Nephron (organoid): Measurements from ENCODE around the gene NCK2.

Experiments used
- H3K27ac Mint-ChIP-seq, 3 experiments: 2 replicates each; pipeline ENCODE4 v1.8.0; 2020; ENCODE audit warnings: mixed read lengths in 3 of 3, mild to moderate bottlenecking in 2 of 3, moderate library complexity in 1 of 3
- H3K27me3 Mint-ChIP-seq: 2 replicates; pipeline ENCODE4 v1.8.0; 2021; ENCODE audit warnings: low read depth, mild to moderate bottlenecking, moderate library complexity, mixed read lengths
- H3K36me3 Mint-ChIP-seq: 2 replicates; pipeline ENCODE4 v1.8.0; 2020; ENCODE audit warnings: low read depth, mixed read lengths
- H3K4me1 Mint-ChIP-seq: 2 replicates; pipeline ENCODE4 v1.8.0; 2020; ENCODE audit warnings: mixed read lengths
- H3K4me3 Mint-ChIP-seq, 3 experiments: 2 replicates each; pipeline ENCODE4 v1.8.0; 2020; ENCODE audit warnings: mild to moderate bottlenecking in 3 of 3, mixed read lengths in 3 of 3, moderate library complexity in 2 of 3
- H3K9me3 Mint-ChIP-seq: 2 replicates; pipeline ENCODE4 v1.8.0; 2020; ENCODE audit warnings: mixed read lengths
- CTCF ChIP-seq, 3 experiments: fragments of 200-600 bp; sonication (generic); IDR thresholded peaks; one replicate each; pipeline ENCODE4 v1.5.0; 2021; ENCODE audit warnings: antibody characterized with exemption in 3 of 3; ENCODE audit not compliant: unreplicated experiment in 3 of 3

The NCK2 gene

GRCh38 chr2:105852066-105852465 lies 107.4 kb downstream of the NCK2 start:
- H3K36me3 Mint-ChIP-seq: peaks cover 23% of the 10 kb centered on the region
- no peaks in the 10 kb centered on the region for H3K4me1 Mint-ChIP-seq
- no peak for TF ChIP-seq CTCF (IDR thresholded peaks at IDR 0.05; ENCODE audit: unreplicated experiment in 3 of 3)
- H3K27me3 Mint-ChIP-seq: no peaks in the 10 kb centered on the region
- no peaks in the 10 kb centered on the region for H3K9me3 Mint-ChIP-seq
- no peak overlapping the region for H3K27ac Mint-ChIP-seq
- H3K4me3 Mint-ChIP-seq: no peak overlapping the region

GRCh38 chr2:105853354-105854088 lies 108.8 kb downstream of the NCK2 start:
- no peaks in the 10 kb centered on the region for H3K4me1 Mint-ChIP-seq

GRCh38 chr2:105854972-105855371 lies 110.3 kb downstream of the NCK2 start:
- H3K9me3 Mint-ChIP-seq: no peaks in the 10 kb centered on the region
- no peak for TF ChIP-seq CTCF (IDR thresholded peaks at IDR 0.05; ENCODE audit: unreplicated experiment in 3 of 3)
- H3K27me3 Mint-ChIP-seq: no peaks in the 10 kb centered on the region
- H3K27ac Mint-ChIP-seq: no peak overlapping the region
- no peak overlapping the region for H3K4me3 Mint-ChIP-seq
- peaks cover 4% of the 10 kb centered on the region for H3K4me1 Mint-ChIP-seq
- peaks cover 36% of the 10 kb centered on the region for H3K36me3 Mint-ChIP-seq

More at GRCh38 chr2:105853354-105854088, 108.8 kb downstream of the NCK2 start:
- H3K27ac Mint-ChIP-seq: no peak overlapping the region
- no peak for TF ChIP-seq CTCF (IDR thresholded peaks at IDR 0.05; ENCODE audit: unreplicated experiment in 3 of 3)
- H3K27me3 Mint-ChIP-seq: no peaks in the 10 kb centered on the region
- H3K4me3 Mint-ChIP-seq: no peak overlapping the region
- no peaks in the 10 kb centered on the region for H3K9me3 Mint-ChIP-seq
- peaks cover 33% of the 10 kb centered on the region for H3K36me3 Mint-ChIP-seq

GRCh38 chr2:105856581-105856980 lies 111.9 kb downstream of the NCK2 start:
- no peak for TF ChIP-seq CTCF (IDR thresholded peaks at IDR 0.05; ENCODE audit: unreplicated experiment in 3 of 3)
- H3K4me1 Mint-ChIP-seq: peaks cover 4% of the 10 kb centered on the region
- H3K36me3 Mint-ChIP-seq: peaks cover 41% of the 10 kb centered on the region

GRCh38 chr2:105857076-105857740 lies 112.5 kb downstream of the NCK2 start:
- no peaks in the 10 kb centered on the region for H3K9me3 Mint-ChIP-seq
- no peak overlapping the region for H3K4me3 Mint-ChIP-seq
- no peak overlapping the region for H3K27ac Mint-ChIP-seq
- peaks cover 9% of the 10 kb centered on the region for H3K4me1 Mint-ChIP-seq
- peaks cover 41% of the 10 kb centered on the region for H3K36me3 Mint-ChIP-seq
- no peak for TF ChIP-seq CTCF (IDR thresholded peaks at IDR 0.05; ENCODE audit: unreplicated experiment in 3 of 3)
- H3K27me3 Mint-ChIP-seq: no peaks in the 10 kb centered on the region

More at GRCh38 chr2:105856581-105856980, 111.9 kb downstream of the NCK2 start:
- Mint-ChIP-seq H3K4me3 (no peak overlapping the region), H3K27me3 (no peaks in the 10 kb centered on the region), H3K27ac (no peak overlapping the region), H3K9me3 (no peaks in the 10 kb centered on the region)
